ENCODE measurements around the gene KRTAP1-3. TPM values are rescaled to one million over a fixed set of nuclear protein-coding genes. Genes with fewer than 3 reads are reported as not detected.
"Not testable (repeated sequence)": the region's sequence is repeated elsewhere in the genome, so short reads cannot be mapped to it uniquely, and the experiment has no call there.

Gene KRTAP1-3
- polyA plus RNA-seq, 3 donors: not detected

GRCh38 chr17:41016578-41017215 is 18.0 kb downstream of the KRTAP1-3 start:
- no peak overlapping the region for H3K27ac ChIP-seq (ENCODE audit: low read depth, low read length)
- 73 to 80% (median 79%) methylated on average over 13 of the region's 13 CpGs for WGBS, 3 donors

- H3K27ac ChIP-seq (ENCODE audit: low read depth, low read length): no peak overlapping the region
- WGBS, 3 donors: 62 to 71% (median 67%) methylated on average over 7 of the region's 7 CpGs
These were observed 19.2 kb downstream of the KRTAP1-3 start for GRCh38 chr17:41015454-41015853.

GRCh38 chr17:41013606-41014005 is 21.1 kb downstream of the KRTAP1-3 start:
- no peak overlapping the region for H3K27ac ChIP-seq (ENCODE audit: low read depth, low read length)
- WGBS, 3 donors: 23 to 37% (median 33%) methylated on average over 1 of the region's 1 CpG

- WGBS, 3 donors: 82 to 87% (median 84%) methylated on average over 3 of the region's 3 CpGs
These were observed 21.5 kb downstream of the KRTAP1-3 start for GRCh38 chr17:41013181-41013580.

GRCh38 chr17:41012326-41013120 is 22.2 kb downstream of the KRTAP1-3 start:
- no peak overlapping the region for H3K27ac ChIP-seq (ENCODE audit: low read depth, low read length)
- WGBS, 3 donors: 70 to 82% (median 74%) methylated on average over 6 of the region's 6 CpGs

More at GRCh38 chr17:41013181-41013580, 21.5 kb downstream of the KRTAP1-3 start:
- H3K27ac ChIP-seq (ENCODE audit: low read depth, low read length): no peak overlapping the region

- no peak overlapping the region for H3K27ac ChIP-seq (ENCODE audit: low read depth, low read length)
These were observed 24.2 kb downstream of the KRTAP1-3 start for GRCh38 chr17:41010441-41010840.

- 84 to 100% (median 92%) methylated on average over 1 of the region's 1 CpG for WGBS, 3 donors
- no peak overlapping the region for H3K27ac ChIP-seq (ENCODE audit: low read depth, low read length)
These were observed 24.7 kb downstream of the KRTAP1-3 start for GRCh38 chr17:41009936-41010335.

- WGBS, 3 donors: 32 to 74% (median 62%) methylated on average over 4 of the region's 4 CpGs
- H3K27ac ChIP-seq (ENCODE audit: low read depth, low read length): no peak overlapping the region
These were observed 25.3 kb downstream of the KRTAP1-3 start for GRCh38 chr17:41009301-41009760.

- 63 to 90% (median 90%) methylated on average over 8 of the region's 8 CpGs for WGBS, 3 donors
- H3K27ac ChIP-seq (ENCODE audit: low read depth, low read length): no peak within 1 kb of the TSS
These were observed 25.9 kb downstream of the KRTAP1-3 start, which contains the start of gene KRTAP3-1 for GRCh38 chr17:41008811-41009210. Gene KRTAP3-1 (minus strand): TSS chr17:41009128. CDS start chr17:41009074, 54 bp downstream.

- whole genome bisulfite sequencing, 3 donors: 76 to 92% (median 81%) methylated on average over 3 of the region's 3 CpGs
These were observed 30.3 kb downstream of the KRTAP1-3 start for GRCh38 chr17:41004397-41004796.

GRCh38 chr17:41003926-41004325 is 30.7 kb downstream of the KRTAP1-3 start:
- WGBS, 3 donors: 49 to 69% (median 60%) methylated on average over 4 of the region's 4 CpGs
- no peak overlapping the region for H3K27ac ChIP-seq (ENCODE audit: low read depth, low read length)

More at GRCh38 chr17:41004397-41004796, 30.3 kb downstream of the KRTAP1-3 start:
- no peak overlapping the region for H3K27ac ChIP-seq (ENCODE audit: low read depth, low read length)

- no peak overlapping the region for H3K27ac ChIP-seq (ENCODE audit: low read depth, low read length)
- 47 to 65% (median 60%) methylated on average over 5 of the region's 5 CpGs for WGBS, 3 donors
These were observed 31.9 kb downstream of the KRTAP1-3 start for GRCh38 chr17:41002814-41003213.

- H3K27ac ChIP-seq (ENCODE audit: low read depth, low read length): no peak overlapping the region
- 57 to 88% (median 86%) methylated on average over 4 of the region's 4 CpGs for WGBS, 3 donors
These were observed 32.9 kb downstream of the KRTAP1-3 start for GRCh38 chr17:41001795-41002194.

- not testable (repeated sequence) for H3K27ac ChIP-seq (ENCODE audit: low read depth, low read length)
- 81 to 89% (median 82%) methylated on average over 6 of the region's 6 CpGs for WGBS, 3 donors
These were observed 35.1 kb downstream of the KRTAP1-3 start, which contains the start of gene KRTAP3-2 for GRCh38 chr17:40999563-40999962. Gene KRTAP3-2 (minus strand): TSS chr17:40999906. CDS start chr17:40999853, 53 bp downstream.

- 48 to 61% (median 52%) methylated on average over 2 of the region's 2 CpGs for WGBS, 3 donors
- H3K27ac ChIP-seq (ENCODE audit: low read depth, low read length): no peak overlapping the region
These were observed 37.3 kb downstream of the KRTAP1-3 start for GRCh38 chr17:40997361-40997760.

GRCh38 chr17:40996829-40997228 is 37.8 kb downstream of the KRTAP1-3 start:
- no peak overlapping the region for H3K27ac ChIP-seq (ENCODE audit: low read depth, low read length)
- WGBS, 3 donors: 75 to 78% (median 78%) methylated on average over 4 of the region's 4 CpGs

GRCh38 chr17:40995116-40995515 is 39.6 kb downstream of the KRTAP1-3 start:
- WGBS, 3 donors: 19 to 72% (median 68%) methylated on average over 1 of the region's 1 CpG
- H3K27ac ChIP-seq (ENCODE audit: low read depth, low read length): no peak overlapping the region

GRCh38 chr17:40993839-40994238 is 40.8 kb downstream of the KRTAP1-3 start, which contains the start of gene KRTAP3-3:
Gene KRTAP3-3 (minus strand): TSS chr17:40994164. CDS start chr17:40994097, 67 bp downstream.
- WGBS, 3 donors: 38 to 54% (median 43%) methylated on average over 4 of the region's 4 CpGs

GRCh38 chr17:40993084-40993483 is 41.6 kb downstream of the KRTAP1-3 start:
- H3K27ac ChIP-seq (ENCODE audit: low read depth, low read length): no peak overlapping the region
- WGBS, 3 donors: 87 to 93% (median 88%) methylated on average over 2 of the region's 2 CpGs

More at GRCh38 chr17:40993839-40994238, 40.8 kb downstream of the KRTAP1-3 start, which contains the start of gene KRTAP3-3:
- H3K27ac ChIP-seq (ENCODE audit: low read depth, low read length): no peak within 1 kb of the TSS
